ENCODE data around the gene SHROOM3. TPM values are rescaled to one million over a fixed set of nuclear protein-coding genes. Genes with fewer than 3 reads are reported as not detected.
A peak's percentile ranks its signal among the peaks of the same experiment; 100 is the strongest.

Gene SHROOM3
- total RNA-seq, 1 donor from 2014 or later = 6.9 TPM

GRCh38 chr4:76806757-76807156 is 371.7 kb downstream of the SHROOM3 start:
- Histone ChIP-seq H3K9me3 (no peaks in the 10 kb centered on the region), H3K36me3 (no peaks in the 10 kb centered on the region), H3K4me1 (peaks cover 17% of the 10 kb centered on the region), H3K27me3 (no peaks in the 10 kb centered on the region), H3K27ac (no peak overlapping the region), H3K4me3 (no peak overlapping the region)
- DNase-seq (ENCODE audit: extremely low spot score in 2 of 2) = no peak
- TF ChIP-seq POLR2A (IDR thresholded peaks at IDR 0.05) (no peak), CTCF (IDR thresholded peaks at IDR 0.05) (no peak), POLR2AphosphoS5 (IDR thresholded peaks at IDR 0.05; ENCODE audit: insufficient read depth in 1 of 2, low read depth in 1 of 2) (no peak)
- intact Hi-C loops (cut with DNase I) = no loop called here

- H3K27ac ChIP-seq = no peak overlapping the region
- DNase-seq (ENCODE audit: extremely low spot score in 2 of 2) = no peak
- H3K4me3 ChIP-seq = no peak overlapping the region
- peaks cover 10% of the 10 kb centered on the region for H3K4me1 ChIP-seq
- H3K9me3 ChIP-seq = no peaks in the 10 kb centered on the region
- no peak for TF ChIP-seq POLR2A (IDR thresholded peaks at IDR 0.05)
- no peak for TF ChIP-seq CTCF (IDR thresholded peaks at IDR 0.05)
- no peak for TF ChIP-seq POLR2AphosphoS5 (IDR thresholded peaks at IDR 0.05; ENCODE audit: insufficient read depth in 1 of 2, low read depth in 1 of 2)
- H3K36me3 ChIP-seq = no peaks in the 10 kb centered on the region
- H3K27me3 ChIP-seq = no peaks in the 10 kb centered on the region
- intact Hi-C loops (cut with DNase I) = no loop called here
Measured at GRCh38 chr4:76809594-76810305, 374.7 kb downstream of the SHROOM3 start.

- H3K36me3 ChIP-seq = no peaks in the 10 kb centered on the region
- TF ChIP-seq POLR2AphosphoS5 (IDR thresholded peaks at IDR 0.05; ENCODE audit: insufficient read depth in 1 of 2, low read depth in 1 of 2) = no peak
- TF ChIP-seq POLR2A (IDR thresholded peaks at IDR 0.05) = no peak
- TF ChIP-seq CTCF (IDR thresholded peaks at IDR 0.05) = no peak
- H3K27ac ChIP-seq = peak overlapping the region; percentile 38
- no peak overlapping the region for H3K4me3 ChIP-seq
- H3K4me1 ChIP-seq = peaks cover 10% of the 10 kb centered on the region
- intact Hi-C loops (cut with DNase I) = no loop called here
- H3K9me3 ChIP-seq = no peaks in the 10 kb centered on the region
- no peak for DNase-seq (ENCODE audit: extremely low spot score in 2 of 2)
- H3K27me3 ChIP-seq = no peaks in the 10 kb centered on the region
Measured at GRCh38 chr4:76811604-76812412, 376.8 kb downstream of the SHROOM3 start.

GRCh38 chr4:76813070-76813469 is 378.0 kb downstream of the SHROOM3 start:
- no peak for TF ChIP-seq POLR2AphosphoS5 (IDR thresholded peaks at IDR 0.05; ENCODE audit: insufficient read depth in 1 of 2, low read depth in 1 of 2)
- no peak for TF ChIP-seq POLR2A (IDR thresholded peaks at IDR 0.05)
- TF ChIP-seq CTCF (IDR thresholded peaks at IDR 0.05) = no peak
- H3K27ac ChIP-seq = no peak overlapping the region
- intact Hi-C loops (cut with DNase I) = no loop called here
- H3K4me3 ChIP-seq = no peak overlapping the region
- DNase-seq (ENCODE audit: extremely low spot score in 2 of 2) = no peak
- H3K27me3 ChIP-seq = no peaks in the 10 kb centered on the region
- no peaks in the 10 kb centered on the region for H3K36me3 ChIP-seq
- no peaks in the 10 kb centered on the region for H3K9me3 ChIP-seq
- peaks cover 10% of the 10 kb centered on the region for H3K4me1 ChIP-seq

- no peaks in the 10 kb centered on the region for H3K4me1 ChIP-seq
- H3K27me3 ChIP-seq = no peaks in the 10 kb centered on the region
- no peak for DNase-seq (ENCODE audit: extremely low spot score in 2 of 2)
- H3K9me3 ChIP-seq = no peaks in the 10 kb centered on the region
- intact Hi-C loops (cut with DNase I) = no loop called here
- no peak overlapping the region for H3K4me3 ChIP-seq
- H3K36me3 ChIP-seq = no peaks in the 10 kb centered on the region
- TF ChIP-seq POLR2AphosphoS5 (IDR thresholded peaks at IDR 0.05; ENCODE audit: insufficient read depth in 1 of 2, low read depth in 1 of 2) = no peak
- no peak for TF ChIP-seq CTCF (IDR thresholded peaks at IDR 0.05)
- TF ChIP-seq POLR2A (IDR thresholded peaks at IDR 0.05) = no peak
- no peak overlapping the region for H3K27ac ChIP-seq
Measured at GRCh38 chr4:76821641-76822040, 386.6 kb downstream of the SHROOM3 start.
